Progenitor cell of endocrine pancreas (in vitro differentiated cells): ENCODE results near the gene ENO4. TPM values are rescaled to one million over a fixed set of nuclear protein-coding genes. Genes with fewer than 3 reads are reported as not detected.

Experiments
- DNase-seq: peaks from one replicate; pipeline ENCODE4 v3.0.0; 2021; ENCODE audit warnings: low spot score; ENCODE audit not compliant: unreplicated experiment
- H3K27ac Mint-ChIP-seq: 2 replicates; pipeline ENCODE4 v1.8.0; 2021; ENCODE audit warnings: mild to moderate bottlenecking, moderate library complexity, mixed read lengths
- H3K27me3 Mint-ChIP-seq: 2 replicates; pipeline ENCODE4 v1.8.0; 2021; ENCODE audit warnings: mixed read lengths
- H3K36me3 Mint-ChIP-seq: 2 replicates; pipeline ENCODE4 v1.8.0; 2022; ENCODE audit warnings: mixed read lengths; ENCODE audit not compliant: insufficient read depth
- H3K4me1 Mint-ChIP-seq: 2 replicates; pipeline ENCODE4 v1.8.0; 2021; ENCODE audit warnings: low read depth, mixed read lengths
- H3K4me3 Mint-ChIP-seq: 2 replicates; pipeline ENCODE4 v1.8.0; 2021; ENCODE audit warnings: low read depth, mild to moderate bottlenecking, moderate library complexity, mixed read lengths
- H3K9me3 Mint-ChIP-seq: 2 replicates; pipeline ENCODE4 v1.8.0; 2021; ENCODE audit warnings: low read depth, mixed read lengths
- CTCF ChIP-seq: fragments of 200-600 bp; sonication (generic); IDR thresholded peaks from one replicate; pipeline ENCODE4 v1.5.0; 2021; ENCODE audit warnings: antibody characterized with exemption, mild to moderate bottlenecking; ENCODE audit not compliant: unreplicated experiment
- total RNA-seq: library from RNA; stranded (reverse); gene quantifications from 2 replicates; pipeline ENCODE4 v1.2.1, GENCODE V29; 2021

ENO4 gene
- total RNA-seq, 1 donor from 2014 or later: 2.0 TPM

DNA sequence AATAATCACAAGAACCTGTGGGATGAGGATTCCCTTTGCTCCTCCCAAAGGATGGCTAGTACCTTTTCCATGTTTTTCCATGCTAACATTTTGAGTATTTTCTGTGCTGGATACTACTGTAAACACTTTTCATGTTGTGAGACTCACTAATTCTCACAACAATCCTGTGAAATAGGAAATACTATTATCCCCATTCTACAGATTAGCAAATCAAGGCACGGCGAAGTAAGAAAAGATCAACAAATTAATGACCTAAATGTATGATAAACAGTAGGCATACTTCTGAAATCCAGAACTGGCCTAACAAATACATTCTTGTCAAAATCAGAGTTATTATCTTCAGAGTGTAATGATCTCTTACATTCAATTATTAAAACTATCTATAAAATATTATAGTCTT is 69.3 kb downstream of the ENO4 start:
- no peaks in the 10 kb centered on the region for H3K9me3 Mint-ChIP-seq
- no peaks in the 10 kb centered on the region for H3K27me3 Mint-ChIP-seq
- H3K4me1 Mint-ChIP-seq: no peaks in the 10 kb centered on the region
- TF ChIP-seq CTCF: no peak
- H3K4me3 Mint-ChIP-seq: no peak overlapping the region
- peaks cover 14% of the 10 kb centered on the region for H3K36me3 Mint-ChIP-seq
- H3K27ac Mint-ChIP-seq: no peak overlapping the region
- DNase-seq: no peak

DNA sequence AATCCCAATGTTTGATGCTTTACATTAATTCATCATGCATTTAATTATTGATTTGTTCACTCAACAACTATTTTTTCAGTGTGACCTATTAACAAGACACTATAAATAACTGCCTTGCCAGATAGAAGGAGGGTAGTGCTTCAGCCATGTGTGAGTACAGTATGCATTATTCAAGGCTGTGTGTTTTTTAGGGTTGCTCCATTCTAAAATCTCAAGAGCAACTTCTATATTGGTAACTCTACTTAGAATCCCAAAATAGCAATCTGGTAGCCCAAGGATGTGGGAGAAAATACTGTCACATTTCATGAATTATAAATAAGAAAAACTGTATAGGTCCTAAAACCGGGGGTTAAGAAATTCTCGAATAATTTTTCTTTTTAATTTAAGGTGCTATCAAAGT is 69.9 kb downstream of the ENO4 start:
- H3K36me3 Mint-ChIP-seq: peaks cover 14% of the 10 kb centered on the region
- no peak for DNase-seq
- H3K9me3 Mint-ChIP-seq: no peaks in the 10 kb centered on the region
- no peak overlapping the region for H3K4me3 Mint-ChIP-seq
- TF ChIP-seq CTCF: no peak
- no peak overlapping the region for H3K27ac Mint-ChIP-seq
- H3K4me1 Mint-ChIP-seq: no peaks in the 10 kb centered on the region
- no peaks in the 10 kb centered on the region for H3K27me3 Mint-ChIP-seq

GRCh38 chr10:116919706-116920105 is 70.4 kb downstream of the ENO4 start:
- no peak for TF ChIP-seq CTCF
- peaks cover 14% of the 10 kb centered on the region for H3K36me3 Mint-ChIP-seq

GRCh38 chr10:116925056-116925455 is 75.8 kb downstream of the ENO4 start:
- H3K4me3 Mint-ChIP-seq: no peak overlapping the region
- no peak overlapping the region for H3K27ac Mint-ChIP-seq
- H3K36me3 Mint-ChIP-seq: peaks cover 17% of the 10 kb centered on the region
- no peak for TF ChIP-seq CTCF
- DNase-seq: no peak
- no peaks in the 10 kb centered on the region for H3K4me1 Mint-ChIP-seq
- H3K27me3 Mint-ChIP-seq: no peaks in the 10 kb centered on the region
- no peaks in the 10 kb centered on the region for H3K9me3 Mint-ChIP-seq

More at GRCh38 chr10:116919706-116920105, 70.4 kb downstream of the ENO4 start:
- Mint-ChIP-seq H3K27me3 (no peaks in the 10 kb centered on the region), H3K4me1 (no peaks in the 10 kb centered on the region), H3K27ac (no peak overlapping the region), H3K9me3 (no peaks in the 10 kb centered on the region), H3K4me3 (no peak overlapping the region)
- DNase-seq: no peak

DNA sequence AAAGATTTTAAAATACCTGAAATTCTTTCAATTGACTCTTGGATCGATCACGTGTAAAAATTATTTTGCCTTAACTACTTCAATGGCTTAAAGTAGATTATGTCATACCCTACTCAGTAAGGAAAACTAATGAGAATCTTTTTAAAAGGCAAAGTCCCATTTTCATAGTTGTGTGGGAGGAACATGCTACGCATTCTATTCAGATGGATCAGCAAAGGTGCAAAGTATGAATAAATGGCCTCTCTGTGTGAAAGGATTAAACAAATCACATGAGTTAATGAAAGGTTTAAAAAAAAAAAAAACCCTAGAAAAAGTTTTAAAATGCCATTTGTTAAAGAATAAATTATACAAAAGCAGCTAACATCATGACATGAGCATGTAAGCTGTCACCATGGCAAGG is 77.1 kb downstream of the ENO4 start:
- H3K27ac Mint-ChIP-seq: no peak overlapping the region
- TF ChIP-seq CTCF: no peak
- DNase-seq: no peak
- H3K9me3 Mint-ChIP-seq: no peaks in the 10 kb centered on the region
- no peaks in the 10 kb centered on the region for H3K4me1 Mint-ChIP-seq
- H3K36me3 Mint-ChIP-seq: peaks cover 19% of the 10 kb centered on the region
- no peaks in the 10 kb centered on the region for H3K27me3 Mint-ChIP-seq
- H3K4me3 Mint-ChIP-seq: no peak overlapping the region
